OCI-LY3 (cell line): ENCODE data around the gene CCDC178.

Experiments
- CTCF ChIP-seq: fragments of 200-600, 300-600 bp; sonication (generic); IDR thresholded peaks from 2 replicates; pipeline ENCODE4 v1.5.1; 2014; ENCODE audit warnings: antibody characterized with exemption, low read length, low read depth
- EZH2phosphoT487 ChIP-seq: fragments of 200-600 bp; shearing (Covaris generic); IDR thresholded peaks from 2 replicates; pipeline ENCODE4 v1.6.1; 2018; ENCODE audit warnings: antibody characterized with exemption, mixed run types, low read depth

GRCh38 chr18:33264566-33264965 is 176.0 kb downstream of the CCDC178 start:
- TF ChIP-seq CTCF, result no peak
- TF ChIP-seq EZH2phosphoT487, result no peak
